Measurements from ENCODE around the gene HEG1.

Gene HEG1

GRCh38 chr3:125032683-125033082 is 23.1 kb downstream of the HEG1 start:
- no peak overlapping the region for H3K9ac ChIP-seq
- H3K79me2 ChIP-seq (ENCODE audit: insufficient read depth, low read depth) = no peaks in the 10 kb centered on the region
- peaks cover 26% of the 10 kb centered on the region for H3K4me1 ChIP-seq (ENCODE audit: low read depth, poor library complexity, severe bottlenecking)
- no peaks in the 10 kb centered on the region for H4K20me1 ChIP-seq (ENCODE audit: insufficient read depth)
- TF ChIP-seq, protein P1, sequence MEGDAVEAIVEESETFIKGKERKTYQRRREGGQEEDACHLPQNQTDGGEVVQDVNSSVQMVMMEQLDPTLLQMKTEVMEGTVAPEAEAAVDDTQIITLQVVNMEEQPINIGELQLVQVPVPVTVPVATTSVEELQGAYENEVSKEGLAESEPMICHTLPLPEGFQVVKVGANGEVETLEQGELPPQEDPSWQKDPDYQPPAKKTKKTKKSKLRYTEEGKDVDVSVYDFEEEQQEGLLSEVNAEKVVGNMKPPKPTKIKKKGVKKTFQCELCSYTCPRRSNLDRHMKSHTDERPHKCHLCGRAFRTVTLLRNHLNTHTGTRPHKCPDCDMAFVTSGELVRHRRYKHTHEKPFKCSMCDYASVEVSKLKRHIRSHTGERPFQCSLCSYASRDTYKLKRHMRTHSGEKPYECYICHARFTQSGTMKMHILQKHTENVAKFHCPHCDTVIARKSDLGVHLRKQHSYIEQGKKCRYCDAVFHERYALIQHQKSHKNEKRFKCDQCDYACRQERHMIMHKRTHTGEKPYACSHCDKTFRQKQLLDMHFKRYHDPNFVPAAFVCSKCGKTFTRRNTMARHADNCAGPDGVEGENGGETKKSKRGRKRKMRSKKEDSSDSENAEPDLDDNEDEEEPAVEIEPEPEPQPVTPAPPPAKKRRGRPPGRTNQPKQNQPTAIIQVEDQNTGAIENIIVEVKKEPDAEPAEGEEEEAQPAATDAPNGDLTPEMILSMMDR (conservative IDR thresholded peaks at IDR 0.05; ENCODE audit: low read depth, low read length) = no peak
- no peaks in the 10 kb centered on the region for H3K36me3 ChIP-seq (ENCODE audit: insufficient read depth)
- H3K4me3 ChIP-seq (IDR thresholded peaks at IDR 0.05; ENCODE audit: insufficient read depth, low read depth, low read length) = no peak overlapping the region
- H3K4me2 ChIP-seq = no peak overlapping the region
- no peak overlapping the region for H2AFZ ChIP-seq (ENCODE audit: low read depth)
- no peak overlapping the region for H3K27ac ChIP-seq
- no peaks in the 10 kb centered on the region for H3K27me3 ChIP-seq (ENCODE audit: insufficient read depth, low read depth)

DNA sequence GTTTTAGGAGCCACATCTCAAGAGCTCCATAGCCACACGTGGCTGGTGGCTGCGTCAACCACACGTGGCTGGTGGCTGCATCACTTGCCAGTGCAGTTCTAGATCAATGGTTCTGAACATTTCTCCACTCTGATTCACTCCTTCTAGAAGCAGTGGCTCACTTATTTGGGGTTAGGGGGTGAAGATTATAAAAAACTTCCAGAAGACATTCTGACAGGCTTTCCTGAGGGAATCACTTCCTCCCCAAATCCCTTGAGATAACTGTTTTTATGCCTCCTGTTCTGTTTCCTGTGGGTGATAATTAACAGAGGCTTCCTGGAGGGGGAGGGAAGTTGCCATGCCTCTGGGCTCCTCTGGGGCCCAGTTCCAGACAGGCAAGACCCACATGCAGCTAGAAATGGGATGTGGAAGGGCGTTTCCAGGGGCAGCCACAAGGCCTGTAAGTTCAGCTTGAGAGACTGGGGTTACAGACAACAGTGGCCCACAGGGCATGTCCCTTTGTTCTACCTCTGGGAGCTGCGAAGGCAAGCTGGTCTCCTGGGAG is 23.6 kb downstream of the HEG1 start:
- Histone ChIP-seq H3K9ac (no peak overlapping the region), H3K79me2 (ENCODE audit: insufficient read depth, low read depth) (no peaks in the 10 kb centered on the region), H3K4me3 (IDR thresholded peaks at IDR 0.05; ENCODE audit: insufficient read depth, low read depth, low read length) (no peak overlapping the region), H3K27ac (no peak overlapping the region), H3K27me3 (ENCODE audit: insufficient read depth, low read depth) (no peaks in the 10 kb centered on the region), H3K4me1 (ENCODE audit: low read depth, poor library complexity, severe bottlenecking) (peaks cover 28% of the 10 kb centered on the region), H2AFZ (ENCODE audit: low read depth) (no peak overlapping the region), H3K36me3 (ENCODE audit: insufficient read depth) (no peaks in the 10 kb centered on the region), H3K4me2 (no peak overlapping the region), H4K20me1 (ENCODE audit: insufficient read depth) (no peaks in the 10 kb centered on the region)
- TF ChIP-seq, protein P1 (conservative IDR thresholded peaks at IDR 0.05; ENCODE audit: low read depth, low read length) = no peak

DNA sequence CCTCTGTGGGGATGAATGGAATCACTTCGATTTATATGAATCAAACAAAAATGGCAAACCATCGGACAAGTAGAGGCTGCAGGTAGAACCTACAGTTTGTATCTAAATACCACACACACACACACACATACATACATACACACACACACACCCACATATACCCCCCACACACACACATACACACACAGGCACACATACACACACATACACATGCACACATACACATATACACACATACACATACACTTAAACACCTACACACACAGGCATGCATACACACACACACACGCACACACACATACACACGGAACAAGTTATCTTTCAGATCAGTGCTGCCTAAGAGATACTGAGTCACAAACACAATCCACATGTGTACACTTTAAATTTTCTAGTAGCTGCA is 24.3 kb downstream of the HEG1 start:
- Histone ChIP-seq H3K27me3 (ENCODE audit: insufficient read depth, low read depth) (no peaks in the 10 kb centered on the region), H3K36me3 (ENCODE audit: insufficient read depth) (no peaks in the 10 kb centered on the region), H3K79me2 (ENCODE audit: insufficient read depth, low read depth) (no peaks in the 10 kb centered on the region), H3K4me2 (no peak overlapping the region), H3K4me1 (ENCODE audit: low read depth, poor library complexity, severe bottlenecking) (peaks cover 28% of the 10 kb centered on the region), H4K20me1 (ENCODE audit: insufficient read depth) (no peaks in the 10 kb centered on the region), H3K4me3 (IDR thresholded peaks at IDR 0.05; ENCODE audit: insufficient read depth, low read depth, low read length) (no peak overlapping the region), H3K27ac (no peak overlapping the region), H2AFZ (ENCODE audit: low read depth) (no peak overlapping the region), H3K9ac (no peak overlapping the region)
- TF ChIP-seq, protein P1 (conservative IDR thresholded peaks at IDR 0.05; ENCODE audit: low read depth, low read length) = no peak

GRCh38 chr3:125028657-125029056 is 27.1 kb downstream of the HEG1 start:
- no peak overlapping the region for H3K27ac ChIP-seq
- no peak overlapping the region for H3K9ac ChIP-seq
- H4K20me1 ChIP-seq (ENCODE audit: insufficient read depth) = no peaks in the 10 kb centered on the region
- no peaks in the 10 kb centered on the region for H3K79me2 ChIP-seq (ENCODE audit: insufficient read depth, low read depth)
- H3K4me1 ChIP-seq (ENCODE audit: low read depth, poor library complexity, severe bottlenecking) = peaks cover 37% of the 10 kb centered on the region
- H3K36me3 ChIP-seq (ENCODE audit: insufficient read depth) = no peaks in the 10 kb centered on the region
- no peak overlapping the region for H3K4me3 ChIP-seq (IDR thresholded peaks at IDR 0.05; ENCODE audit: insufficient read depth, low read depth, low read length)
- H3K4me2 ChIP-seq = peak overlapping the region; percentile 52
- peak overlapping the region; percentile 35 for H2AFZ ChIP-seq (ENCODE audit: low read depth)
- no peaks in the 10 kb centered on the region for H3K27me3 ChIP-seq (ENCODE audit: insufficient read depth, low read depth)
- TF ChIP-seq, protein P1 (conservative IDR thresholded peaks at IDR 0.05; ENCODE audit: low read depth, low read length) = no peak

Measured in KMS-11 (cell line).